Left lung (tissue), 10 donors: ENCODE results near the gene SERPINA10. TPM values are rescaled to one million over a fixed set of nuclear protein-coding genes. Genes with fewer than 3 reads are reported as not detected.

Source experiments
- ATAC-seq: fragments of 200-7000 bp; cut with Tn5 transposase; one replicate; pipeline ENCODE4 v1.9.1; 2020; ENCODE audit warnings: moderate library complexity
- DNase-seq, 4 donors: peaks; one replicate each; pipeline ENCODE4 v3.0.0-alpha.2; 2013 to 2020
- H3K27ac ChIP-seq, 2 donors: fragments of 200-600 bp; sonication (generic) in 1 of 2; one replicate each; pipeline versions ENCODE4 v1.5.0 to v1.8.0; 2020 to 2021
- H3K27me3 ChIP-seq, 2 donors: fragments of 200-600 bp; sonication (generic) in 1 of 2; one replicate each; pipeline versions ENCODE4 v1.5.0 to v1.8.0; 2020 to 2021
- H3K36me3 ChIP-seq, 2 donors: fragments of 200-600 bp; sonication (generic) in 1 of 2; one replicate each; pipeline versions ENCODE4 v1.5.0 to v1.8.0; 2020 to 2021
- H3K4me1 ChIP-seq, 2 donors: fragments of 200-600 bp; one replicate each; pipeline ENCODE4 v1.8.0; 2021
- H3K4me3 ChIP-seq, 2 donors: fragments of 200-600 bp; sonication (generic) in 1 of 2; one replicate each; pipeline versions ENCODE4 v1.5.0 to v1.8.0; 2020 to 2021; ENCODE audit warnings: mild to moderate bottlenecking in 1 of 2
- H3K9me3 ChIP-seq, 2 donors: fragments of 200-600 bp; sonication (generic) in 1 of 2; one replicate each; pipeline versions ENCODE4 v1.5.0 to v1.8.0; 2020 to 2021
- CTCF ChIP-seq, 2 donors: fragments of 200-600 bp; sonication (generic) in 1 of 2; IDR thresholded peaks; one replicate each; pipeline versions ENCODE4 v1.5.0 to v1.8.0; 2021; ENCODE audit warnings: antibody characterized with exemption in 2 of 2
- intact Hi-C, 2 donors: fragments of 100-400 bp; cut with DNase I; formaldehyde crosslinking; loops; one replicate each; pipeline versions ENCODE4 v1.11.2 to v1.14.2; 2022
- polyA plus RNA-seq, 6 donors: library from polyadenylated mRNA; unstranded; fragments of 120-200 nt; gene quantifications; one replicate each; pipeline ENCODE4 v1.2.1, GENCODE V29; 2013; ENCODE audit not compliant: insufficient read length in 6 of 6
- total RNA-seq, 2 donors: library from RNA; stranded (reverse); fragmentation: NEBNext Ultra II Directional; extraction: Animal tissue kit (Norgen Biotek cat#: 25700); gene quantifications; one replicate each; pipeline ENCODE4 v1.2.1, GENCODE V29; 2021
- donor health status: DM: no; HTN: yes; CAD: no.
- donor health status: DM: no; HTN: no; CAD: no.

Gene SERPINA10
- total and polyA plus RNA-seq, 8 donors: 0.06 to 0.10 (median 0.08) TPM; not detected in 2

- DNase-seq (no peak), ATAC-seq (no peak)
- Histone ChIP-seq H3K4me3 (no peak overlapping the region), H3K4me1 (no peaks in the 10 kb centered on the region), H3K9me3 (no peaks in the 10 kb centered on the region), H3K36me3 (no peaks in the 10 kb centered on the region), H3K27me3 (no peaks in the 10 kb centered on the region), H3K27ac (no peak overlapping the region)
- intact Hi-C loops: no loop called here
- no peak for TF ChIP-seq CTCF (IDR thresholded peaks at IDR 0.05)
These were observed 38.4 kb upstream of the SERPINA10 start for GRCh38 chr14:94331462-94331861.

- Histone ChIP-seq H3K36me3 (no peaks in the 10 kb centered on the region), H3K4me3 (no peak overlapping the region), H3K4me1 (no peaks in the 10 kb centered on the region), H3K9me3 (no peaks in the 10 kb centered on the region), H3K27ac (no peak overlapping the region), H3K27me3 (no peaks in the 10 kb centered on the region)
- no peak for TF ChIP-seq CTCF (IDR thresholded peaks at IDR 0.05)
- intact Hi-C loops: no loop called here
- no peak for ATAC-seq
- DNase-seq: no peak
These were observed 37.8 kb upstream of the SERPINA10 start for GRCh38 chr14:94330857-94331256.

- no peaks in the 10 kb centered on the region for H3K9me3 ChIP-seq
- intact Hi-C loops: no loop called here
- ATAC-seq (no peak), DNase-seq (no peak)
- no peaks in the 10 kb centered on the region for H3K27me3 ChIP-seq
- H3K4me1 ChIP-seq: no peaks in the 10 kb centered on the region
- H3K4me3 ChIP-seq: no peak overlapping the region
- H3K36me3 ChIP-seq: no peaks in the 10 kb centered on the region
- H3K27ac ChIP-seq: no peak overlapping the region
- no peak for TF ChIP-seq CTCF (IDR thresholded peaks at IDR 0.05)
These were observed 37.4 kb upstream of the SERPINA10 start for GRCh38 chr14:94330432-94330831.

- Histone ChIP-seq H3K4me3 (no peak overlapping the region), H3K27me3 (no peaks in the 10 kb centered on the region), H3K9me3 (no peaks in the 10 kb centered on the region), H3K27ac (no peak overlapping the region), H3K4me1 (no peaks in the 10 kb centered on the region), H3K36me3 (no peaks in the 10 kb centered on the region)
- DNase-seq: no peak
- no peak for ATAC-seq
- intact Hi-C loops: no loop called here
- no peak for TF ChIP-seq CTCF (IDR thresholded peaks at IDR 0.05)
These were observed 36.8 kb upstream of the SERPINA10 start for GRCh38 chr14:94329857-94330256.

GRCh38 chr14:94328196-94328595 lies 35.1 kb upstream of the SERPINA10 start:
- no peak overlapping the region for H3K27ac ChIP-seq
- intact Hi-C loops: no loop called here
- H3K4me3 ChIP-seq: no peak overlapping the region
- no peaks in the 10 kb centered on the region for H3K4me1 ChIP-seq
- TF ChIP-seq CTCF (IDR thresholded peaks at IDR 0.05): no peak
- ATAC-seq: no peak
- no peaks in the 10 kb centered on the region for H3K9me3 ChIP-seq
- H3K27me3 ChIP-seq: no peaks in the 10 kb centered on the region
- no peaks in the 10 kb centered on the region for H3K36me3 ChIP-seq
- no peak for DNase-seq
